ENCODE data around the gene SLC35E3.

- TF ChIP-seq EP300 (IDR thresholded peaks at IDR 0.05), result no peak
- TF ChIP-seq CTCF (IDR thresholded peaks at IDR 0.05), result no peak
- TF ChIP-seq POLR2A (IDR thresholded peaks at IDR 0.05), result no peak
Measured at GRCh38 chr12:68765696-68766095, 19.7 kb downstream of the SLC35E3 start.
